Daoy (cell line): ENCODE measurements around the gene GNB1L. TPM values are rescaled to one million over a fixed set of nuclear protein-coding genes. Genes with fewer than 3 reads are reported as not detected.

Source experiments
- DNase-seq: peaks from one replicate; pipeline ENCODE4 v3.0.0-alpha.2; 2015; ENCODE audit warnings: low read depth
- total RNA-seq: library from RNA; depleted of rRNA; stranded (reverse); fragments of >200 nt; shearing (Covaris generic); gene quantifications from 2 replicates; pipeline ENCODE4 v1.2.3, GENCODE V29; 2014

GNB1L gene
- total RNA-seq, 1 experiment from 2014 or later, result 16.1 TPM

- DNase-seq, result no peak
These were observed 103.0 kb downstream of the GNB1L start for GRCh38 chr22:19751497-19752245.

DNA sequence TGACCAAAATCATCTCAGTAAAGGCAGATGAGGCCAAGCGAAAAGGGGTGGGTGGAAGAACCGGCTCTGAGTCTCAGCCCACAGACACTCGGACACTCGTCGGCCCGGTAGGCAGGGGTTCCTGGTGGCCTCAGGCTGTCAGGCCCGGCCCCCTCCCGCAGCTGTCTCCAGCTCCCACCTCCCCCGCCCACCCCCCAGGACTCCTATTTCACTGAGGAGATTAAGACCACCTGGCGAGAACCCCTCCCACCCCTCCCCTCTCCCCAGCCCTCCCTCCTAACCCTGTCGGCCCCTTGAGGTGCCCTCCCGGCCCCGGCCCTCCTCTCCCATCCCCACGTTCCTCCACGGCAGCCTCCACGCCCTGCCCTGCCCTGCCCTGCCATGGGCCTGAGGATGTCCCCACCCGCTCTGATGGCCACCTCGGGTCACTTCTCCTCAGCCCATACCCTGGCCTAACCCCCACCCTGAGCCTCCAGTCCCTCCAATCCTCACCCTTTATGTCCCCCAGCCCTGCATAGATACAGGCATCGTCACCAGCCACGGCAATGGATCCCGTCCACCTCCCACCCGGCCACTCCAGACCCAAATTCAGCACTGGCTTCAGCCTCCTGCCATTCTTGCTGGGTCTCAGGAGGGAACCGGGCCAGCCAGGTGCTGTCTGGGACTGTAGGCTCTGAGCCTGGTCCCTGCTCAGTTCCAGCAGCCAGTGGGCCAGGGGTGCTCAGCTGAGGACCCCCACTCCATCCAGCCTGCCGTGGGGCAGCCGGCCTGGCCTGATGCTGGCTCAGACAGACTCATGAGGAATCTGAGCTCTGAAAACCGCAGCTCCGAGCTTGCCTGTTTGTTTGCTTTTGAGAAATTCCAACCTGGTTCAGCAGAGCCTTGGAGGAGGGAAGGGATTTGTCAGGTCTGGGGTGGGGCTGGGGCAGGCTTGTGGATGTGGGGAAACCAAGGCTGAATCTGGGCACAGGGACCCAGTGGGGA, 103.9 kb downstream of the GNB1L start:
- DNase-seq, result peak; percentile 57

DNA sequence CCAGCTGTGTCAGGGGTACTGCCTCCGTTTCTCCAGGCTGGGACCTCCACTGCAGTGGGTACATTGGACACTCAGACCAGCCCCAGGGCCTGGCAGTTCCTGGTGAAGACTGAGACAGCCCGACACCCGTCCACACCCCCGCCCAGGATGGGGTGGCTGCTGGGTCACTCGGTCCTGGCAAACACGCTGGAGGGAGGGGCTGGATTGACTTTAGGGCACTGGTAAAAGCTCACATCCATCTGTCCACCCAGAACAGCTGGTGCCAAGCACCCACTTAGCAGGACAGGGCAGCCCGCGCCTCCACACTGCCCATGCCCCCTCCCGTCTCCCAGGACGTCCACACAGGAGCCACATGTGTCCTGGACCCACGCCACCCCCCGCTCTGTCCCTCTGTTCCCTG, 104.8 kb downstream of the GNB1L start:
- DNase-seq, result no peak

DNA sequence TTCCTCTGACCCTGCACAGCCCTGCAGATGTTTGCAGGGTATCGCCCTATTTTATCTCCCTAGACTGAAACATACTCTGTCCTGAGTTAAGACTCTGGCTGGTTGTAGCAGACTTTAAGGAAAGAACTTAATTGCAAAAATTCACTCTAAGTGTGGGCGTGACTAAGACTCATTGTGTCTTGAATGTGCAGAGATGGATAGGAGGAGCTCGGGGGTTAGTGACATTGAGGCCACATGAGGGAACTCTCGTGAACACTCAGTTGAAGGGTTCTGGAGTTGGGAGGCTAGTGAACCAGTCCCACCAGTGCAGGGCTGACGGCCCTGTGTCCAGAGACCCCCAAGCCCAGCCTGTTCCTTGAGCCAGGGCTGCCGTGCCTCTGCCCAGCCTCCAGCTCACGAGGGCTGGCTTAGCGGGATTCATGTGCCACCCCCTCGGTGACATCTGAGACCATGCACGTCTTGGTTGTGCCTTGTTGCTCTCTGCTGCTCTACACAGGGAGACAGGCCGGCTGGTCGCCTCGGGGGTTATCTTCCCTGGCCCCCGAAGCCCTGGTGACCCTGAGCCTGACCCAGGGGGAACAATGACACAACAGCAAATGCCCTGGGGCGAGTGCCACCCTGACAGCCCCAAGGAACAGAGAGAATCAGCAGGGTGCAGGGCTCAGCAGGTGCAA, 105.5 kb downstream of the GNB1L start:
- no peak for DNase-seq

- DNase-seq, result no peak
These were observed 106.5 kb downstream of the GNB1L start for GRCh38 chr22:19748139-19748538.

- DNase-seq, result no peak
These were observed 107.1 kb downstream of the GNB1L start for GRCh38 chr22:19747551-19747950.

DNA sequence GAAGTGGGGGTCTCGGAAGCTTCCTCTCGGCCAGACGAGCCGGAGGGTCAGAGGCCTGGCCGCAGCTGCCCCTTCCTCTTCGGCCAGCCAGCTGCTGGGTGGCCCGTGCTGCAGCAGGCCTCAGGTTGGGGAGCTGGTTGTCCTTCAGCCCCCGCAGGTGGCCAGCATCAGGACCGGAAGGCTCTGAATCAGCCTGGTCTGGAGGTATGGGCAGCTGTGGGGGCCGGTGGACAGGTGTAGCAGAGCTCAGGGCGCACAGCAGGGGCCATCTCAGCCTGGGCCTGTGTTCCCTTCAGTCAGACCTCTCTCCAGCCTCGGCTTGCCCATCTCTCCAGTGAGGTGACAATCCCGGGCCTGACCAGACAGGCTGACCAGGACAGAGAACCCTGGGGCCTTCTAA, 107.9 kb downstream of the GNB1L start:
- DNase-seq, result no peak

- peak; percentile 49 for DNase-seq
These were observed 109.2 kb downstream of the GNB1L start for GRCh38 chr22:19745155-19746101.

- DNase-seq, result no peak
These were observed 110.2 kb downstream of the GNB1L start for GRCh38 chr22:19744350-19745006.

GRCh38 chr22:19743651-19744050, 111.0 kb downstream of the GNB1L start:
- no peak for DNase-seq

DNA sequence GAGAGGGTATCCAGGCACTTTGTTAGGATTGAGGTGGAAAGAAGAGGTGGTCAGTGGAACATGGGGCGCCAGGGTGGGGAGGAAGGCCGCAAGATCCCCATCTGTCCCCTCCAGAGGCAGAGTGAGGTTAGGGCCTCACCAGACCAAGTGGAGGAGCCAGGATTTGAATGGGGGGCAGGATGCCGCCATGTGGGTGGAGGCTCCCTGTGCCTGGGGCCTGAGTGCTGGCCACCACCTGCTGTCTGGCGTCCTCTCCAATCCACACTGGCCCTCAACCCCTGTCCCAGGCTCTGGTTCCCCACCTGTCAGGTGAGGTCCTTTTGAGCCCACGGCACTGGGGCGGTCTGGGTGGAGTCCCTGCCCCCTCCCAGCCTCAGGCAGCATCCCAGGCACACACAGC, 111.6 kb downstream of the GNB1L start:
- DNase-seq, result no peak

DNA sequence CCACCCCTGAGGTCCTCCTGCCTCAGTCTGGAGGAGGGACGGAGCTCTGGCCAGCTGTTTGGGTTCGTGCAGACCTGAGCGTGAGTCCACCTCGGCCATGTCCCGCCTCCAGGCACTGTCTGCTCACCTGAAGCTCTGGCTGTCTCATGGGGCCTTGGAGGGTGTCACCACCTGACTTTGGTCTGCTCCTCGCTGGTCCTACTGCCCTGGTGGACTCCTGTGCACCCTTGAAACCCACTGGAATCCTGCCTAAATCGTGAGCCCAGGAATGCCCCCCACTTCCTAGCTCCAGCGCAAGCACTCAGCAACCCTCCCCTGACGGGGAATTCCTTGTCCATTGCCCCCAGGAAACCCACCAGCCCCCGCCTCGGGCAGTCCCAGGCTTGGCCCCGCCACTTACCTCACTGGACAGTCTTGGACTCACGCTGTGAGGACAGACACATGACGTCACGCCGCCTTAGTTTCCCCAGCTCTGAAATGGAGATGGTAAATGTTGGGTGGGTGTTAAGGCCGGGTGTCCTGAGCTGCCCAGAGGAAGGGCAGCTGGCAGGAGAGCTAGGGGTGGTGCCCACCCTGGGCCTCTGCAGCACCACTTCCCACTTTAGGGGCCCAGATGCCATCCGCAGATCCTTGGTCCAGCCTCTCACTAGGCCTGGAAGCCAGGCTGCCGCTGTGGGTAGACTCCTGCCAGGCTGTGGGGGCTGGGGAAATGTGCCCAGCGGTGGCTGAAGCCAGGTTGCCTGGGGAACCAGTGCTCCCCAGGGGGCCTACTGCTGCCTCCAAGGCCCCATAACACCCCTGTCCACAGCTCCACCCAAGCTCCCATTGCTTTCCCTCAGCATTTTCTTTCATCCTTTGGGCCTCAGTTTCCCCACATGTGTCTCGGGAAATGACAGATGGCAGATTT, 112.3 kb downstream of the GNB1L start:
- DNase-seq, result no peak

GRCh38 chr22:19741053-19741452, 113.6 kb downstream of the GNB1L start:
- no peak for DNase-seq

DNA sequence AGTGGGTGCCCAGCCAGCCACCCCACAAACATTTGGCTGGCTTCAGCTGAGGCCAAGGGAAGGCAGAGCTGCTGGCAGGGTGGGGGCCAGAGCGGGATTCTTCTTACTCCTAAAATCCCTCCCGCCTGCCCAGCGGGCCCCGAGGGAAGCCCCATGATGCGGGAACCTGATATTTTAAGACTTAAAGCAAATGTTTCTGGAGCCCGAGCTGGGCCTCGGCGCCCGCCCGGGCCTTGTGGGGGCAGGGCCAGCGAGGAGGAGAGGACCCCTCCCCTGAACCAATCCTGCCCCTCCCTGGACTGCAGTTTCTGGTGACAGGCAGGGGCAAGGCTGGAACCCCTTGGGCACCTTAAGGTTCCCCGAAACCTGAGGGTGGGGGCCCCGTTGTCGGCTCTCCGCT, 114.1 kb downstream of the GNB1L start:
- DNase-seq, result no peak

GRCh38 chr22:19739911-19740449, 114.7 kb downstream of the GNB1L start:
- DNase-seq, result no peak

GRCh38 chr22:19739448-19739895, 115.2 kb downstream of the GNB1L start:
- DNase-seq, result no peak

GRCh38 chr22:19738664-19739447, 115.8 kb downstream of the GNB1L start:
- DNase-seq, result no peak
